BE2C (cell line): ENCODE results near the gene DLG3.

Source experiments
- DNase-seq: peaks from one replicate; pipeline ENCODE4 v3.0.0-alpha.2; 2020
- H3K27me3 ChIP-seq: fragments of 250-450 bp; sonication (Bioruptor Pico); 2 replicates; pipeline ENCODE4 v1.5.1; 2020; ENCODE audit warnings: mild to moderate bottlenecking
- H3K36me3 ChIP-seq: fragments of 250-450 bp; sonication (Bioruptor Pico); 2 replicates; pipeline ENCODE4 v1.5.1; 2020; ENCODE audit warnings: mild to moderate bottlenecking
- H3K4me1 ChIP-seq: fragments of 250-450 bp; sonication (Bioruptor Pico); 2 replicates; pipeline ENCODE4 v1.5.1; 2020
- H3K4me3 ChIP-seq: 2 replicates; pipeline ENCODE4 v1.5.1; 2011; ENCODE audit warnings: low read depth, low read length
- H3K9me3 ChIP-seq: fragments of 250-450 bp; sonication (Bioruptor Pico); 2 replicates; pipeline ENCODE4 v1.5.1; 2020
- TF ChIP-seq, protein P1 (sequence below): IDR thresholded peaks from 2 replicates; pipeline ENCODE4 v1.5.1; 2012; ENCODE audit warnings: mild to moderate bottlenecking, low read depth, low read length

Gene DLG3

DNA sequence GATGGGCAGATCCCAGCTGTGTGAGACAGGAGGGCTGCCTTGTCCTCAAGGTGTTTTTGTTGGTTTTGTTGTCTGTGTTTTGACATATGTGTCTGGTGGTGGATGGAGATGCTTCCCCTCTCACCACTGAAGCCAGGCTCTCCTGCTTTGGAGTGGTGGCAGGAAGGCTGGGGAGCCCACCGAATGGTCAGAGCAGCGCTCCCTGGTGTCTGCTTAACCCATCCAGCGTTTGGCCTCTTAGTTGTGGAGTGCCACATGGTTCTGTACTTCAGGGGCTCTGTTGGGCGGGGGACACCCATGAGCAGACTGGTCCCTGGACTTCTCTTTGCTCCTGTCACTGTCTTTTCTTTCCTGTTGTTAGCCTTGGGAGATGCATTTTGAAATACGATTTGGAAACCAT, 51.9 kb downstream of the DLG3 start:
- no peaks in the 10 kb centered on the region for H3K9me3 ChIP-seq
- no peaks in the 10 kb centered on the region for H3K4me1 ChIP-seq
- H3K4me3 ChIP-seq, result no peak overlapping the region
- no peaks in the 10 kb centered on the region for H3K36me3 ChIP-seq
- no peak for DNase-seq
- TF ChIP-seq, protein P1, sequence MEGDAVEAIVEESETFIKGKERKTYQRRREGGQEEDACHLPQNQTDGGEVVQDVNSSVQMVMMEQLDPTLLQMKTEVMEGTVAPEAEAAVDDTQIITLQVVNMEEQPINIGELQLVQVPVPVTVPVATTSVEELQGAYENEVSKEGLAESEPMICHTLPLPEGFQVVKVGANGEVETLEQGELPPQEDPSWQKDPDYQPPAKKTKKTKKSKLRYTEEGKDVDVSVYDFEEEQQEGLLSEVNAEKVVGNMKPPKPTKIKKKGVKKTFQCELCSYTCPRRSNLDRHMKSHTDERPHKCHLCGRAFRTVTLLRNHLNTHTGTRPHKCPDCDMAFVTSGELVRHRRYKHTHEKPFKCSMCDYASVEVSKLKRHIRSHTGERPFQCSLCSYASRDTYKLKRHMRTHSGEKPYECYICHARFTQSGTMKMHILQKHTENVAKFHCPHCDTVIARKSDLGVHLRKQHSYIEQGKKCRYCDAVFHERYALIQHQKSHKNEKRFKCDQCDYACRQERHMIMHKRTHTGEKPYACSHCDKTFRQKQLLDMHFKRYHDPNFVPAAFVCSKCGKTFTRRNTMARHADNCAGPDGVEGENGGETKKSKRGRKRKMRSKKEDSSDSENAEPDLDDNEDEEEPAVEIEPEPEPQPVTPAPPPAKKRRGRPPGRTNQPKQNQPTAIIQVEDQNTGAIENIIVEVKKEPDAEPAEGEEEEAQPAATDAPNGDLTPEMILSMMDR, result no peak
- H3K27me3 ChIP-seq, result no peaks in the 10 kb centered on the region

DNA sequence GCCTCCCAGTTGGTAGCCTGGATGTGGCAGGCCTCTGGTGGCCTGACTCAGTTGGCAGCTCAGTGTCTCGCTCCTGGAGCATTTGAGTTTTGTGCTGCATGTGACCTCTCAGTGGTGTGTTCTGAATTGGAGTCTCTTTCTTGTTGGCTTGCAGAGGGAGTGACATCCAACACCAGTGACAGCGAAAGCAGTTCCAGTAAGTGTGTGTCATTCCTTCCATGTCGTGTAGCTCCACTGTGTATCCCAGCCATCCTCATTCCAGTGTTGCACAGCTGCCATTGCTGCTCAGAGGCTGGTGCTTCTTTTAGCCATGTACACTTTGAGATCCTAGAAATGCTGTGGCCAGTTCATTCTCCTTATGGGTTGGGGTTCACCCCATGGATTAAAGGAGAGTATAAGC, 52.4 kb downstream of the DLG3 start:
- no peaks in the 10 kb centered on the region for H3K4me1 ChIP-seq
- no peak for DNase-seq
- TF ChIP-seq, protein P1, result no peak
- H3K27me3 ChIP-seq, result no peaks in the 10 kb centered on the region
- H3K4me3 ChIP-seq, result no peak overlapping the region
- H3K36me3 ChIP-seq, result no peaks in the 10 kb centered on the region
- H3K9me3 ChIP-seq, result no peaks in the 10 kb centered on the region

DNA sequence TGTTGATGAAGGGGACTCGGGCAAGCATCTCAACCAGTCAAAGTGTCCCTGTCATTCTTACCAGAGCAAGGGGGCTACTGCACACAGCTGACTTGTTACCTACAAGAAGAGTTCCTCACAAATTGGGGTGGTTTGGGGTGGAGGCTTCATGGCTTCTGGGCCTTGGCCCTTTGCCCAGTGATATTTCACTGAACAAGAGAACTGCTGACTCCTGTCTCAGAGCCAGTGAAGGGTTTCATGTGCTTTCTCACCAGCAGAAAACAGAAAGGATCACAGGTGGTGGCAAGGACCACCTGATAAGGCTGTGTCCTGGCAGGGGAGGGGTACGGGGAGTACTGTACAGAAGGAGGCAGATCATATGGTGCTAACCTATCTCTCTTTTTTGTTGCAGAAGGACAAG, 53.5 kb downstream of the DLG3 start:
- Histone ChIP-seq H3K4me3 (no peak overlapping the region), H3K27me3 (no peaks in the 10 kb centered on the region), H3K36me3 (no peaks in the 10 kb centered on the region), H3K9me3 (no peaks in the 10 kb centered on the region), H3K4me1 (no peaks in the 10 kb centered on the region)
- TF ChIP-seq, protein P1, result no peak
- no peak for DNase-seq

DNA sequence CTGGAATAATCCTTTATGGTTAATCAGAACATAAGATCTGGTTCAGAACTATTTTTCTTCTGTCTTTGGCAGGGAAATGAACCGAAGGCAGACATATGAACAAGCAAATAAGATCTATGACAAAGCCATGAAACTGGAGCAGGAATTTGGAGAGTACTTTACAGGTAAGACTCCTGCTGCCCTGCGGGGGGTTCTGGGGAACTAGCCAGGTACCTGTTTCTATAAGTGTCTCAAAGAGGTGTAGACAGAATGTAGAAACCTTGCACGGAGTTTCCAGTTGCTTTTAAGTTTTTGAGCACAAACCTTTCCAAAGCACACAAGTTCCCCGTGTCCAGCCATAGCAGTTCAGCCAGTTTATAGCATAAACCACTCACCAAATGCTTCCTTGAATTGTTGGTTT, 56.2 kb downstream of the DLG3 start:
- TF ChIP-seq, protein P1, result no peak
- H3K4me1 ChIP-seq, result no peaks in the 10 kb centered on the region
- H3K9me3 ChIP-seq, result no peaks in the 10 kb centered on the region
- no peak for DNase-seq
- no peak overlapping the region for H3K4me3 ChIP-seq
- no peaks in the 10 kb centered on the region for H3K36me3 ChIP-seq
- no peaks in the 10 kb centered on the region for H3K27me3 ChIP-seq

DNA sequence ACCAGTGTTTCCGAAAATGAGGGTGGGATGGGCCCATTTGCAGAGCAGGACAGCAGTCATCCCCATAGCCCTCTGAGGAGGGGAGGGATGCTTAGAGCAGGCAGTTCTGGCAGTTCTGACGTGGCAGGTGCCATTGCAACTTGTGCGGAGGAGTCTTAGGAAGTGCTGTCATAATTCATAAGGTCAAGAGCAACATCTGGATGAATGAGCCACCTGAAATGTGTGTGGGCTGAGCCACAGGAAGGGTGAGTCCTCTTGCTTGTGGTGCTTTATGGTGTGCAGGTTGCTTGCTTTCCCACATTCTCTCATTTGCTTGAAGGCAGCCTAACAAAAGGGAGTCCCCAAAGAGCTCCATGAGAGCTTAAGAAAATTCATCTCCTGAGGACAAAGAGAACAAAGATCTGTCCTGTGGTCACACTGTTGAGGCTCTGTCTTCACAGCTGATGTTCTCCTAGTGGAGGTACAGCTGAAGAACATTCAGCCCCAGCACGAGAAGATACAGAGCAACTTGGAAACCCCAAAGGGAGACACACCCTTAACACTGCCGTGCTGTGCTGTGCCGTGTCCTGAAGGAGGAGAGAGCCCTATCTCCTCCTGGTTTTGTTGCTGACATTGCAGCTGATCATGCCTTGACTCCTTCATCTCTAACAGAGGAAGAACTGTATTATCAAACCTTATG, 60.3 kb downstream of the DLG3 start:
- no peak for DNase-seq
- TF ChIP-seq, protein P1, result no peak
- H3K36me3 ChIP-seq, result no peaks in the 10 kb centered on the region
- H3K4me1 ChIP-seq, result no peaks in the 10 kb centered on the region
- H3K27me3 ChIP-seq, result no peaks in the 10 kb centered on the region
- no peak overlapping the region for H3K4me3 ChIP-seq
- H3K9me3 ChIP-seq, result no peaks in the 10 kb centered on the region

DNA sequence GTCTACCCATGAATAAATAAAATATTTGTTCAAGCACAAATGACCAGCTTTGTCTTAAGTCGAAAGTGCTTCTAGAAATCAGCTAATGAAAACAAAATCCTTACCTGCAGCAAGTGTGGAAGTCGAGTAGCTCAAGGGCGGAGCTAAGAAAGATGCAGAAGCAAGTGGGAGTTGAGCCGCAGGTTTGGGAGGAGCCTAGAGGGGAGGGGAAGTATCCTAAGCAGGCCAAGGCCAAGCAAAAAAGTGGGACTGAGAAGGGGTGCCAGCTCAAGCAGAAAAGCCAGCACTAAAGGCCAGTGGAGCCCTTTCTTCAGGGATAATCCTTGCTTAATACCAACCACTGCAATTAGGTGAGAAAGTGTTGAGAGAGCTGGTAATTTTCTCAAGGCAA, 60.8 kb downstream of the DLG3 start:
- H3K9me3 ChIP-seq, result no peaks in the 10 kb centered on the region
- TF ChIP-seq, protein P1, result no peak
- H3K4me3 ChIP-seq, result no peak overlapping the region
- no peaks in the 10 kb centered on the region for H3K27me3 ChIP-seq
- no peaks in the 10 kb centered on the region for H3K36me3 ChIP-seq
- H3K4me1 ChIP-seq, result no peaks in the 10 kb centered on the region
- no peak for DNase-seq
